Activated T-cell treated with anti-CD3 and anti-CD28 coated beads, Interleukin-2, amount 50 U/mL, for 72 hours (primary cell): ENCODE results near the gene FSD1L. TPM values are rescaled to one million over a fixed set of nuclear protein-coding genes. Genes with fewer than 3 reads are reported as not detected.

ENCODE experiments used
- ATAC-seq, 2 donors: fragments of 150-1000 bp; cut with Tn5 transposase; replicated peaks in 1 of 2; 2 replicates each; pipeline ENCODE4 v1.10.0; 2021; ENCODE audit warnings: moderate library complexity in 2 of 2, mild to moderate bottlenecking in 1 of 2
- DNase-seq, 2 donors: peaks; one replicate each; pipeline ENCODE4 v3.0.0; 2021 to 2022; ENCODE audit warnings: mixed read lengths in 1 of 2
- H3K27ac Mint-ChIP-seq: one replicate; pipeline ENCODE4 v1.8.0; 2022; ENCODE audit warnings: mild to moderate bottlenecking, moderate library complexity, mixed read lengths
- H3K27me3 Mint-ChIP-seq: one replicate; pipeline ENCODE4 v1.8.0; 2022; ENCODE audit warnings: low read depth, mixed read lengths
- H3K36me3 Mint-ChIP-seq, 2 donors: one replicate each; pipeline ENCODE4 v1.8.0; 2022; ENCODE audit warnings: mixed read lengths in 2 of 2, mild to moderate bottlenecking in 1 of 2; ENCODE audit not compliant: insufficient read depth in 2 of 2
- H3K4me1 Mint-ChIP-seq: one replicate; pipeline ENCODE4 v1.8.0; 2022; ENCODE audit warnings: low read depth, mixed read lengths
- H3K4me3 Mint-ChIP-seq, 2 donors: one replicate each; pipeline ENCODE4 v1.8.0; 2022; ENCODE audit warnings: mild to moderate bottlenecking in 2 of 2, mixed read lengths in 2 of 2, moderate library complexity in 2 of 2
- H3K9me3 Mint-ChIP-seq, 2 donors: one replicate each; pipeline ENCODE4 v1.8.0; 2022; ENCODE audit warnings: mixed read lengths in 2 of 2
- total RNA-seq, 2 donors: library from RNA; stranded (reverse); gene quantifications; one replicate each; pipeline ENCODE4 v1.2.3, GENCODE V29; 2022

Gene FSD1L
- total RNA-seq, 2 donors from 2014 or later, result 2.2 to 3.0 TPM

DNA sequence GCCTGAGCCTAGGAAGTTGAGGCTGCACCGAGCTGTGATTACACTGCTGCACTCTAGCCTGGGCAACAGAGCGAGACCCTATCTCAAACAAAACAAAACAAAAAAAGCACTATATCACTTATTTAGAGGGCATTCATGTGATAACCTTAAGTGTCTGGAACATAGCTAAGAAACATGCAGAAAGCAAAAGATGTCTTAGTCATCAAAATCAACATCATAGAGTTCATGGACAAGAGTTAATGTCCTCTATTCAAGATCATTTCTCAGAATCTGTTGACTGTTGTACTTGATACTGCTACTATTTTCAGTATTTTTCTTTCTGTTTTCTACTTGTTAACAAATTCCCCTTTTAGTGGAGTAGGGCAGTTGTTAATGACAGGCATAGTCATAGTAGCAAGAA, 25.4 kb downstream of the FSD1L start:
- DNase-seq (no peak), ATAC-seq (no peak)
- Mint-ChIP-seq H3K4me3 (no peak overlapping the region), H3K27ac (no peak overlapping the region), H3K27me3 (no peaks in the 10 kb centered on the region), H3K4me1 (no peaks in the 10 kb centered on the region), H3K9me3 (no peaks in the 10 kb centered on the region), H3K36me3 (peaks cover 2 to 3% of the 10 kb centered on the region in 2 donors)

DNA sequence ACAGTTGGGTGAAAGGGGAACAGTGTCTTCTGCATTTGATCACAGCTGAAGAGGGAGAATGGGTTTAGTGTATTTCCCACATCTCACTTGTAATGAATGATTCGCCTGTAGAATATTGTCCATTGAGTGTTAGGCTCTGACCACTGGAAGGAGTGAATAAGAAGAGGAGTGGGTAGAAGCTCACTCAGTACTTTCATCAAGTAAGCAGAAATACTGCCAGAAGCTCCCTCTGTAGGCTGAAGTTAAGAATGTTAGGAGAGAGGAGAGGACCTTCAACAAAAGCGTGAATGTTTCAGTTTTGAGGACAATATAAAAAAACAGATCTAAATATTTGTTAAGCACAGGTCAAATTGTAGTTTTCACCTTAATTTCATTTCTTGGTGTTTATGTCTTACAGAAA, 27.5 kb downstream of the FSD1L start:
- no peaks in the 10 kb centered on the region for H3K27me3 Mint-ChIP-seq
- no peak for ATAC-seq
- H3K27ac Mint-ChIP-seq, result no peak overlapping the region

DNA sequence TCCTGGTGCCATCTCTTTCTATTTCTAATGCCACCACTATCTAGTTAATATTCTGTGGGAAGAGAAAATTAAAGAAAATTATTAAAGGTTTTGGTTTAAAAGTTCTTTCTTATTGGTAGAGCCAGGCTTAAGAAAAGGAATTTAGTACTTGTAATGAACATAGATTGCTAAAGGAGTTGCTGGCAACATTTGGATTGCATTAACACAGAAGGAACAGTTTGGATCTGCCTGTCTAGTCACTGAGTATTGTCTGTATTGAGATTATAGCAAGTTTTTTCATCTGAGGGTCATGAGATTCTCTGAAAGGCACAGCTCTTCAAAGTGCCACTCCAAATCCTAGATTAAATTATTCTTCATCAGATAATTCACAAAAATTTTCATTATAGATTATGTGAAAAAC, 32.0 kb downstream of the FSD1L start:
- H3K4me1 Mint-ChIP-seq, result no peaks in the 10 kb centered on the region
- ATAC-seq, result no peak
- no peaks in the 10 kb centered on the region for H3K27me3 Mint-ChIP-seq
- no peak for DNase-seq
- no peaks in the 10 kb centered on the region for H3K9me3 Mint-ChIP-seq
- H3K27ac Mint-ChIP-seq, result no peak overlapping the region
- H3K36me3 Mint-ChIP-seq, result no peaks in the 10 kb centered on the region
- no peak overlapping the region for H3K4me3 Mint-ChIP-seq

More for the DNA sequence above, 27.5 kb downstream of the FSD1L start:
- Mint-ChIP-seq H3K4me3 (no peak overlapping the region), H3K4me1 (no peaks in the 10 kb centered on the region), H3K9me3 (no peaks in the 10 kb centered on the region), H3K36me3 (peaks cover 0 to 2% of the 10 kb centered on the region in 2 donors)
- no peak for DNase-seq

DNA sequence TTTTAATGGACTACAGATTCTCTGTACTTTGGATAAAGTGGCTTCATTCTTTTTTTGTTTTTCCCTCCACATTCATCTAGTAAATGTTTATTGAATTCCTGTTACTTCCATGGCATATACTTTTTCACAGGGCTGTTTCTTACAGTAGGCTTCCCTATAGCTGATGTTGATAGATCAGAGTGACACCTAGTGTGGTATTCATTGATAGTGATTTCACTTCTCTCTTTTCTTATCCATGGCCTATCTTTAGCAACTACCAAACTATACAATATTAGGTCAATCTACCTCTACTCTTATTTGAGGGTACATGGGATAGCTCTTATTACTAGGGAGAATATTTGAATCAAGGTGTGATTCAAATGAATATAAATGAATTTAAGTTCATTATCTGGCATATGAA, 35.8 kb downstream of the FSD1L start:
- no peaks in the 10 kb centered on the region for H3K4me1 Mint-ChIP-seq
- ATAC-seq, result no peak
- no peaks in the 10 kb centered on the region for H3K27me3 Mint-ChIP-seq
- H3K9me3 Mint-ChIP-seq, result no peaks in the 10 kb centered on the region
- H3K27ac Mint-ChIP-seq, result no peak overlapping the region
- no peaks in the 10 kb centered on the region for H3K36me3 Mint-ChIP-seq
- no peak overlapping the region for H3K4me3 Mint-ChIP-seq
- DNase-seq, result no peak

DNA sequence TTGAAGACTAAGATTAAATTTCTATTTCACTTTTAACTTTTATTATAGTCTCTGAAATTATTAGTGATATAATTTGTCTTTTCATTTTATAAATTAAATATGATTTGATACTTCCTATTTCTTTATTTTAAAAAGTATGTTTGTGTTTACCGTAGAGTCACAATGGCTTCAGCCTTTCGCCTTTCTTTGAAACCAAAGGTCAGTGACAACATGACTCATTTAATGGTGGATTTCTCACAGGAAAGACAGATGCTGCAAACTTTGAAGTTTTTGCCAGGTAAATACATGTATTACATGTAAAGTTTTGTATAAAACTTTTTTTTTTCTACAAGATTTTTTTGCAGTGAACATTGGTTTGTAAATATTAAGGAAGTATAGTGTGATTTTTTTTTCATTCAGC, 36.4 kb downstream of the FSD1L start:
- Mint-ChIP-seq H3K36me3 (no peaks in the 10 kb centered on the region), H3K27me3 (no peaks in the 10 kb centered on the region), H3K9me3 (no peaks in the 10 kb centered on the region), H3K4me1 (no peaks in the 10 kb centered on the region), H3K27ac (no peak overlapping the region), H3K4me3 (no peak overlapping the region)
- ATAC-seq (no peak), DNase-seq (no peak)

DNA sequence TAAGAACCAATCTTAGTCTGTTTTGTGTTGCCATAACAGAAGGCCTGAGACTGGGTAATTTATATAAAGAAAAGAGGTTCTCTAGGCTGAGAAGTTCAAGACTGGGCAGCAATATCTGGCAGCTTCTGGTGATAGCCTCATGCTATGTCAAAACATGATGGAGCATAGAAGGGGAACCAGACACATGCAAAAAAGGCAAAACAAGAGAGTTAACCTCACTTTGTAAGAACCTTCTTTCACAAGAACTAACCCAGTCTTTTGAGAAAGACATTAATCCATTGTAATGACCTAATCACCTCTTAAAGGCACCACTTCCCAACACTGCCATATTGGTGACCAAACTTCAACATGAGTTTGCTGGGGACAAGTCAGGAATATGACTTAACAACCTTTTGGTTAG, 37.3 kb downstream of the FSD1L start:
- no peaks in the 10 kb centered on the region for H3K4me1 Mint-ChIP-seq
- no peaks in the 10 kb centered on the region for H3K9me3 Mint-ChIP-seq
- H3K27ac Mint-ChIP-seq, result no peak overlapping the region
- ATAC-seq (no peak), DNase-seq (no peak)
- no peaks in the 10 kb centered on the region for H3K36me3 Mint-ChIP-seq
- H3K27me3 Mint-ChIP-seq, result no peaks in the 10 kb centered on the region
- no peak overlapping the region for H3K4me3 Mint-ChIP-seq

DNA sequence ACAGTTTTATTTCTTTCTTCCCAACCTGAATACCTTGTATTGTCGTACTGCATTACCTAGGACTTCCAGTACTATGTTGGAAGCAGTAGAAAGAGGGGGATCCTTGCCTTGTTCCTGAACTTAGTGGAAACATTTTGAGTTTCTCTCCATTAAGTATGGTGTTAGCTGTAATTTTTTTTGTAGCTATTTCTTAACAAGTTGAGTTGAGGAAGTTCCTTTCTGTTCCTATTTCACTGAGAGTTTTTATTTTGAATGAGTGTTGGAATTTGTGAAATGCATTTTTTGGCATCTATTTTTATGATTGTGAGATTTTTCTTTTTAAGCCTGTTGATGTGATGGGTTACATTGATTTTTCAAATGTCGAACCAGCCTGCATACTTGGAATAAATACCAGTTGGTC, 49.0 kb downstream of the FSD1L start:
- no peaks in the 10 kb centered on the region for H3K27me3 Mint-ChIP-seq
- DNase-seq (no peak), ATAC-seq (no peak)
- H3K9me3 Mint-ChIP-seq, result no peaks in the 10 kb centered on the region
- H3K27ac Mint-ChIP-seq, result no peak overlapping the region
- no peaks in the 10 kb centered on the region for H3K4me1 Mint-ChIP-seq
- H3K4me3 Mint-ChIP-seq, result no peak overlapping the region
- no peaks in the 10 kb centered on the region for H3K36me3 Mint-ChIP-seq

DNA sequence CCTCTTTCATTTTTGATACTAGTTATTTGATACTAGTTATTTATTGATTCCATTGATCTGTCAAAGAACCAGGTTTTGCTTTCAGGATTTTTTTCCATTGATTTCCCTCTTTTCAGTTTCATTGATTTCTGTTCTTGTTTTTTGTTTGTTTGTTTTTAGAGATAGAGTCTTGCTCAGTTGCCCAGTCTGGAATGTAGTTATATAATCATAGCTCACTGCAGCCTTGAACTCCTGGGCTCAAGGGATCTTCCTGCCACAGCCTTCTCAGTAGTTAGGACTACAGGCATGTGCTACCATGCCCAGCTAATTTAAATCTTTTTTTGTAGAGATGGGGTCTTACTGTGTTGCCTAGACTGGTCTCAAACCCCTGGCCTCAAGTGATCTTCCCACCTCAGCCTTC, 49.9 kb downstream of the FSD1L start:
- Mint-ChIP-seq H3K4me3 (no peak overlapping the region), H3K4me1 (no peaks in the 10 kb centered on the region), H3K36me3 (no peaks in the 10 kb centered on the region), H3K27me3 (no peaks in the 10 kb centered on the region), H3K27ac (no peak overlapping the region), H3K9me3 (no peaks in the 10 kb centered on the region)
- DNase-seq (no peak), ATAC-seq (no peak)

DNA sequence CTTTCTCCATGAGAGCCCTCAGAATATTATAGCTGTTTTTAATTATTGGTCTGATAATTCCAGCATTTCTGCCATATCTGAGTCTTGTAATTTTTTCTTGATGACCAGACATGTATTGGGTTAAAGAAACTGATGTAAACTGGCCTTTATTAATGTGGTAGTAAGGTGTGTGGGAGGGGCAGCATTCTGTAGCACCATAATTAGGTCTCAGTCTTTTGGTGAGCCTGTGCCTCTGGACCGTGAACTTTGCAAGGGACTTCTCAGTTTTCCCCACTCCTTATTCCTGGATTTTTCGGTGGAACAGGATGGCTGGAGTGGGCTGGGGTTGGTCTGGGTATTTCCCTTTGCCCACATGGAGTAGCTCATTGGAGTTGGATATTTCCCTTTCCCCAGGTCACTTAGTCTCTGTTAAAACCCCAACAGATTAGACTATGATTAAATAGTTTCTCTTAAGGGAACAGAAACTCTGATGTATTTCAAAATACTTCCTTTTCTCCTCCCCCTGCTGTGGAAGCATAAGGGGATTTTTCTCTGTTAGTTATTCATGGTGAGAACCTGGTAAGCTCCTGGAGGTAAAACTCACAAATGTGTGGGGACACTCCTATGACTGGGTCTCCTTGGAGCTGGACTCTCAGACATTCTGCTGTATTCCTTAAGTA, 52.4 kb downstream of the FSD1L start:
- no peak overlapping the region for H3K4me3 Mint-ChIP-seq

DNA sequence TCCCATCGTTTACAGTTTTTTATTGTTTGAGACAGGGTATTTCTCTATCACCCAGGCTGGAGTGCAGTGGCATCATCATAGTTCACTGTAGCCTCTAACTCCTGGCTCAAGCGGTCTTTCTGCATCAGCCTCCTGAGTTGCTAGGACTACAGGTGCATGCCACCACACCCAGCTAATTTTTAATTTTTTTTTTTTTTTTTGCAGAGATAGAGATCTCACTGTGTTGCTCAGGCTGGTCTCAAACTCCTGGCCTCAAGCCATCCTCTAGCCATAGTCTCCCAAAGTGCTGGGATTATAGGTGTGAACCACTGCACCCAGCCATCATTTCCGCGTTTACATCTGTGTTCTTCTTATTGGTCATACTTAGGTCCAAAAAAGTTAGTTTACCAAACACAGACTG, 53.6 kb downstream of the FSD1L start:
- Mint-ChIP-seq H3K9me3 (no peaks in the 10 kb centered on the region), H3K4me3 (no peak overlapping the region), H3K36me3 (no peaks in the 10 kb centered on the region), H3K27me3 (no peaks in the 10 kb centered on the region), H3K27ac (no peak overlapping the region), H3K4me1 (no peaks in the 10 kb centered on the region)
- ATAC-seq (no peak), DNase-seq (no peak)

More for the DNA sequence above, 52.4 kb downstream of the FSD1L start:
- DNase-seq (no peak), ATAC-seq (no peak)
- Mint-ChIP-seq H3K4me1 (no peaks in the 10 kb centered on the region), H3K36me3 (no peaks in the 10 kb centered on the region), H3K9me3 (no peaks in the 10 kb centered on the region), H3K27ac (no peak overlapping the region), H3K27me3 (no peaks in the 10 kb centered on the region)

DNA sequence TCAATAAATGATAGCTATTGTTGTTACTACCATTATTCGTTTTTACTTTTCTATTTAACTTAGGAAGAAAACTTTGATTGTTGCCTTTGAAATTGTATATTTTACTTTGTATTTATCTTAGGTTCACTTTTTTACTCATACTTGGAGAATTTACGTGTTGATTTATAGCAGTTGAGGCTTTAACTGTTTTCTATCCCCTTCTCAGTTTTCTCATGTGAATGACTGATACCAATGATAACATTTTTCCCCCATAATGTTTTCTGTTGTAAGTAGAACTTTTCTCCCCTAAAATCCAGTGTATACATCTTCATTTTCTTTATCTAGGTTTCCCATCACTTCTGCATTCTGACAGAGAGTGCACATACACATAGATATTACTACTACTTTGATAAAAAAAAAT, 54.4 kb downstream of the FSD1L start:
- Mint-ChIP-seq H3K4me3 (no peak overlapping the region), H3K9me3 (no peaks in the 10 kb centered on the region), H3K27ac (no peak overlapping the region), H3K4me1 (no peaks in the 10 kb centered on the region), H3K27me3 (no peaks in the 10 kb centered on the region), H3K36me3 (no peaks in the 10 kb centered on the region)
- ATAC-seq (no peak), DNase-seq (no peak)

DNA sequence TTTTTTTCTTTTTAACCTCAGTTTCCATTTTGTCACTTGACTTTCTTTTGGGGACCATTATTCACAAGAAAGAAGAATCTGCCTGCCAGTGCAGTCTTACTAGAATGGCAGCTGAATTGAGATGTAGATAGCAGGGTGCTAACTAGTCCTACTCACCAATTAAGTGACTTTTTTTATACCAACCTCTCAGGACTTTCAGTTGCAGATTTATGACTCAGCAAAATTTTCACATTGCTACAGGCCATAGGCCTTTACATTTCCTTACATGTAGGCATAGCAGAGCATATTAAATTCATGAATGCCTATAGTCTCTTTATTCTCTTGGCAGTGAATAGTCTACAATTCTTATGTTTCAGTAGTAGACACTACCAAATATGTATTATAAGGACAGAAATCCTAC, 56.0 kb downstream of the FSD1L start:
- Mint-ChIP-seq H3K36me3 (no peaks in the 10 kb centered on the region), H3K27me3 (no peaks in the 10 kb centered on the region), H3K27ac (no peak overlapping the region), H3K4me3 (no peak overlapping the region), H3K4me1 (no peaks in the 10 kb centered on the region), H3K9me3 (no peaks in the 10 kb centered on the region)
- no peak for DNase-seq
- ATAC-seq, result no peak

DNA sequence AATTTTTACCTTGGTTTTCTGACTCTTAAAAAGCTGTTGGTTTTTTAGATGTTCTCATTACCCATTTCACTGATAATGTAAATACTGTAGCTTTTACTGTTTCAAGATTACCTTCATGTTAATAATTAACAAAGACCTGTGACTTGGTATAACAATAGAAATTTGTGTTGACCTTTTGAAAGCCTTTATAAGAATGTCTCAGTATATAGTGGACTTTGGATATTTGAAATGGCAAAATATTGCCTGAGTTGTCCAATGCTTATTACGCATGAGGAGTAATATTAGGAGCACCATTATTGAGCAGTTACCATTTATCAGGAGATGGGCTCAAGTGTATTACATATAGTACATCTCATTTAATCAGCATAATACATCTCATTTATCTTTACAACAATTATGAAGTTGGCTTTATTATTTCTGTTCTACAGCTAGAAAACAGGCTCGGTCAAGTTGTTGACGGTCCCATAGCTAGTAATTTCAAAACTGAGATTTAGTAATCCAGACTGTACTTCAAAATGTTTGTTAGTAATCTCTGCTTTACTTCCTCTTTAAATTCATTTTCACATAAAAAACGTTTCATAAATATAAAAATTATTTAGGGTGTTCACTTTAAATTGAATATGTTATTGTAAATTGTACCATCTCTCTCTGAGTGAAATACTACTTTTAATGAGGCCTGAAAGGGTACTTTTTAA, 59.4 kb downstream of the FSD1L start:
- no peaks in the 10 kb centered on the region for H3K9me3 Mint-ChIP-seq
- no peak overlapping the region for H3K27ac Mint-ChIP-seq
- ATAC-seq (no peak), DNase-seq (no peak)
- H3K27me3 Mint-ChIP-seq, result no peaks in the 10 kb centered on the region
- H3K4me3 Mint-ChIP-seq, result no peak overlapping the region
- peaks cover 8% of the 10 kb centered on the region for H3K4me1 Mint-ChIP-seq
- H3K36me3 Mint-ChIP-seq, result no peaks in the 10 kb centered on the region

DNA sequence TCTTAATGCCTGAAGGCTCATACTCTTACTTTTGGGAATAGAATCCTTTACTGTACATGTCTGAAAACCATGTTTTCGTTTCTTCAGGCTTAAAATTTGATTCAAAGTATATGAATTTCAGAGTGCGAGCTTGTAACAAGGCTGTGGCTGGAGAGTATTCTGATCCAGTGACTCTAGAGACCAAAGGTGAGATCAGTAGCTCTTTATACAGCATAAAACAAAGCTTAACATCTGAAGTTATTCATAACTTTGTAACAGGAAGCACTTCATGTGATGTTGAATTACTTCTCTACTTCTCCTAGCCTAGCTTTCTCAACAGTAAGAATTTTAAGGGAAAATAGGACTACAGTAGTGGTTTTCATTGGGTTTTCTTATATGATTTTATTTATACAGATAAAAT, 60.7 kb downstream of the FSD1L start:
- DNase-seq, result no peak
- Mint-ChIP-seq H3K27ac (no peak overlapping the region), H3K4me3 (no peak overlapping the region), H3K4me1 (peaks cover 8% of the 10 kb centered on the region), H3K36me3 (no peaks in the 10 kb centered on the region), H3K27me3 (no peaks in the 10 kb centered on the region), H3K9me3 (no peaks in the 10 kb centered on the region)
- no peak for ATAC-seq
